Measurements from ENCODE around the gene TRPM8. TPM values are rescaled to one million over a fixed set of nuclear protein-coding genes. Genes with fewer than 3 reads are reported as not detected.

Gene TRPM8
- total RNA-seq, 4 donors from 2014 or later: 0.34 to 0.72 TPM; not detected in 2

Other genes starting within 250 kb of the TRPM8 start
- not detected for gene UGT1A9, start 245.5 kb upstream of the TRPM8 start, total RNA-seq
- 1 to 10 TPM; 1.3 to 8.0 (median 2.2) TPM for gene UGT1A7, start 235.5 kb upstream of the TRPM8 start, total RNA-seq
- 10 to 100 TPM in 3 of 4 donors, 1 to 10 TPM in 1; 7.4 to 26.3 (median 19.5) TPM for gene UGT1A6, start 224.5 kb upstream of the TRPM8 start, total RNA-seq
- gene UGT1A5, start 204.5 kb upstream of the TRPM8 start, total RNA-seq: 1 to 10 TPM in 2 of 4 donors, under 1 TPM in 2; 0.56 to 3.2 (median 1.2) TPM
- gene UGT1A4, start 198.6 kb upstream of the TRPM8 start, total RNA-seq: 1 to 10 TPM in 3 of 4 donors, not detected in 1; 1.8 to 2.6 (median 2.3) TPM
- 1 to 10 TPM in 1 of 4 donors, under 1 TPM in 1, not detected in 2; 0.98 to 3.0 TPM for gene UGT1A3, start 188.3 kb upstream of the TRPM8 start, total RNA-seq
- gene UGT1A1, start 157.1 kb upstream of the TRPM8 start, total RNA-seq: 1 to 10 TPM in 1 of 4 donors, under 1 TPM in 2, not detected in 1; 0.24 to 1.5 (median 0.72) TPM
- gene MROH2A, start 139.0 kb upstream of the TRPM8 start, total RNA-seq: not detected
- 1 to 10 TPM; 1.7 to 7.1 (median 3.9) TPM for gene HJURP, start 62.8 kb upstream of the TRPM8 start, total RNA-seq
- not detected for gene SPP2, start 133.3 kb downstream of the TRPM8 start, total RNA-seq

Data from suprapubic skin (tissue), 4 donors.